CD8-positive, alpha-beta memory T cell (primary cell): ENCODE data around the gene FAM114A1. TPM values are rescaled to one million over a fixed set of nuclear protein-coding genes. Genes with fewer than 3 reads are reported as not detected.

Source experiments
- CTCF ChIA-PET: fragments of 350-600 bp; sonication (Branson Sonifier 250); formaldehyde crosslinking; loops from one replicate; lab custom pipeline; 2021; ENCODE audit warnings: antibody characterized with exemption; lab: Charles Lee
- POLR2A ChIA-PET: fragments of 350-600 bp; sonication (Branson Sonifier 250); formaldehyde crosslinking; loops from one replicate; lab custom pipeline; 2021; ENCODE audit warnings: antibody characterized with exemption; lab: Charles Lee
- DNase-seq, 5 donors: peaks; one replicate each; pipeline versions ENCODE4 v3.0.0 to v3.0.0-alpha.2; 2020 to 2022; ENCODE audit warnings: mixed read lengths in 1 of 5
- H3K27ac ChIP-seq: one replicate; pipeline ENCODE4 v1.7.0; 2013; ENCODE audit warnings: low read depth, mild to moderate bottlenecking, low read length, moderate library complexity
- H3K27me3 ChIP-seq: 2 replicates; pipeline ENCODE4 v1.7.0; 2013; ENCODE audit warnings: low read length, mild to moderate bottlenecking; ENCODE audit not compliant: insufficient read depth, poor library complexity, severe bottlenecking
- H3K36me3 ChIP-seq: 2 replicates; pipeline ENCODE4 v1.7.0; 2013; ENCODE audit warnings: mild to moderate bottlenecking, low read length, moderate library complexity; ENCODE audit not compliant: insufficient read depth
- H3K4me1 ChIP-seq: 2 replicates; pipeline ENCODE4 v1.7.0; 2013; ENCODE audit warnings: mild to moderate bottlenecking, low read length, moderate library complexity; ENCODE audit not compliant: insufficient read depth
- H3K4me3 ChIP-seq: 2 replicates; pipeline ENCODE4 v1.7.0; 2013; ENCODE audit warnings: mild to moderate bottlenecking, low read length
- H3K9me3 ChIP-seq: 2 replicates; pipeline ENCODE4 v1.7.0; 2013; ENCODE audit warnings: mild to moderate bottlenecking, low read length
- H3K27ac Mint-ChIP-seq, 8 donors: one replicate each; pipeline ENCODE4 v1.8.0; 2020 to 2021; ENCODE audit warnings: mixed read lengths in 8 of 8, mild to moderate bottlenecking in 6 of 8, inconsistent platforms in 3 of 8, moderate library complexity in 3 of 8
- H3K27me3 Mint-ChIP-seq, 2 donors: one replicate each; pipeline ENCODE4 v1.8.0; 2020 to 2021; ENCODE audit warnings: mixed read lengths in 2 of 2, mild to moderate bottlenecking in 1 of 2, moderate library complexity in 1 of 2
- H3K36me3 Mint-ChIP-seq, 3 donors: one replicate each; pipeline ENCODE4 v1.8.0; 2020 to 2021; ENCODE audit warnings: mixed read lengths in 3 of 3, inconsistent platforms in 1 of 3, mild to moderate bottlenecking in 1 of 3
- H3K4me1 Mint-ChIP-seq, 3 donors: one replicate each; pipeline ENCODE4 v1.8.0; 2020 to 2021; ENCODE audit warnings: mixed read lengths in 3 of 3, inconsistent platforms in 1 of 3, mild to moderate bottlenecking in 1 of 3
- H3K4me3 Mint-ChIP-seq, 7 donors: one replicate each; pipeline ENCODE4 v1.8.0; 2020 to 2021; ENCODE audit warnings: mixed read lengths in 7 of 7, mild to moderate bottlenecking in 6 of 7, moderate library complexity in 4 of 7, inconsistent platforms in 2 of 7
- H3K9me3 Mint-ChIP-seq, 5 donors: one replicate each; pipeline ENCODE4 v1.8.0; 2020 to 2022; ENCODE audit warnings: mixed read lengths in 5 of 5, mild to moderate bottlenecking in 3 of 5, moderate library complexity in 2 of 5, inconsistent platforms in 1 of 5
- polyA plus RNA-seq: library from polyadenylated mRNA; unstranded; fragments of 300-500 nt; fragmentation: Illumina TruSeq; gene quantifications from one replicate; pipeline ENCODE4 v1.2.3, GENCODE V29; 2021
- total RNA-seq, 2 experiments: library from RNA; stranded (reverse); gene quantifications; one replicate each; pipeline ENCODE4 v1.2.3, GENCODE V29; 2021

FAM114A1 gene
- total and polyA plus RNA-seq, 3 experiments from 2014 or later: 0.31 TPM; not detected in 2

GRCh38 chr4:38919494-38919893 lies 51.9 kb downstream of the FAM114A1 start:
- DNase-seq: no peak
- Histone ChIP-seq H3K4me3 (no peak overlapping the region), H3K36me3 (no peaks in the 10 kb centered on the region), H3K27ac (no peak overlapping the region), H3K9me3 (no peaks in the 10 kb centered on the region), H3K4me1 (no peaks in the 10 kb centered on the region), H3K27me3 (no peaks in the 10 kb centered on the region)
- POLR2A ChIA-PET: no interaction called here
- H3K27ac Mint-ChIP-seq: no peak overlapping the region
- peaks cover 10 to 16% (median 12%) of the 10 kb centered on the region in 3 donors for H3K4me1 Mint-ChIP-seq
- CTCF ChIA-PET: no interaction called here
- no peaks in the 10 kb centered on the region for H3K9me3 Mint-ChIP-seq
- H3K27me3 Mint-ChIP-seq: peaks cover 0 to 3% of the 10 kb centered on the region in 2 donors
- H3K36me3 Mint-ChIP-seq: no peaks in the 10 kb centered on the region
- H3K4me3 Mint-ChIP-seq: no peak overlapping the region

- no peak for DNase-seq
- H3K27ac ChIP-seq: no peak overlapping the region
- Mint-ChIP-seq H3K36me3 (no peaks in the 10 kb centered on the region), H3K9me3 (no peaks in the 10 kb centered on the region), H3K27ac (no peak overlapping the region), H3K4me1 (peaks cover 4 to 9% (median 5%) of the 10 kb centered on the region in 3 donors), H3K4me3 (no peak overlapping the region), H3K27me3 (peaks cover 0 to 3% of the 10 kb centered on the region in 2 donors)
- no peak overlapping the region for H3K4me3 ChIP-seq
- no peaks in the 10 kb centered on the region for H3K27me3 ChIP-seq
- H3K9me3 ChIP-seq: no peaks in the 10 kb centered on the region
- ChIA-PET CTCF (no interaction called here), POLR2A (no interaction called here)
- H3K36me3 ChIP-seq: no peaks in the 10 kb centered on the region
- H3K4me1 ChIP-seq: no peaks in the 10 kb centered on the region
Measured at GRCh38 chr4:38920186-38920585, 52.6 kb downstream of the FAM114A1 start.

- Histone ChIP-seq H3K9me3 (no peaks in the 10 kb centered on the region), H3K36me3 (no peaks in the 10 kb centered on the region), H3K27me3 (no peaks in the 10 kb centered on the region), H3K4me1 (no peaks in the 10 kb centered on the region), H3K27ac (no peak overlapping the region), H3K4me3 (no peak overlapping the region)
- Mint-ChIP-seq H3K27me3 (peaks cover 0 to 3% of the 10 kb centered on the region in 2 donors), H3K9me3 (no peaks in the 10 kb centered on the region), H3K27ac (no peak overlapping the region), H3K4me1 (peaks cover under 1 to 6% (median 2%) of the 10 kb centered on the region in 3 donors), H3K36me3 (no peaks in the 10 kb centered on the region), H3K4me3 (no peak overlapping the region)
- ChIA-PET POLR2A (no interaction called here), CTCF (no interaction called here)
- DNase-seq: no peak
Measured at GRCh38 chr4:38920677-38921076, 53.1 kb downstream of the FAM114A1 start.

- Mint-ChIP-seq H3K36me3 (no peaks in the 10 kb centered on the region), H3K4me1 (peaks cover 0 to 6% (median 2%) of the 10 kb centered on the region in 3 donors), H3K9me3 (no peaks in the 10 kb centered on the region), H3K27me3 (peaks cover 0 to 3% of the 10 kb centered on the region in 2 donors), H3K4me3 (no peak overlapping the region), H3K27ac (no peak overlapping the region)
- H3K4me3 ChIP-seq: no peak overlapping the region
- H3K27ac ChIP-seq: no peak overlapping the region
- no peaks in the 10 kb centered on the region for H3K27me3 ChIP-seq
- no peak for DNase-seq
- ChIA-PET CTCF (no interaction called here), POLR2A (no interaction called here)
- no peaks in the 10 kb centered on the region for H3K4me1 ChIP-seq
- H3K9me3 ChIP-seq: no peaks in the 10 kb centered on the region
- H3K36me3 ChIP-seq: no peaks in the 10 kb centered on the region
Measured at GRCh38 chr4:38921151-38921550, 53.5 kb downstream of the FAM114A1 start.

GRCh38 chr4:38923746-38924145 lies 56.1 kb downstream of the FAM114A1 start:
- Histone ChIP-seq H3K4me1 (no peaks in the 10 kb centered on the region), H3K27ac (no peak overlapping the region), H3K36me3 (no peaks in the 10 kb centered on the region), H3K9me3 (no peaks in the 10 kb centered on the region), H3K4me3 (no peak overlapping the region), H3K27me3 (no peaks in the 10 kb centered on the region)
- Mint-ChIP-seq H3K9me3 (no peaks in the 10 kb centered on the region), H3K27me3 (peaks cover 0 to 7% of the 10 kb centered on the region in 2 donors), H3K4me3 (no peak overlapping the region), H3K36me3 (no peaks in the 10 kb centered on the region), H3K27ac (peak overlapping the region in 1 of 8 donors; percentile 57), H3K4me1 (peaks cover 0 to 6% (median 2%) of the 10 kb centered on the region in 3 donors)
- no peak for DNase-seq
- ChIA-PET POLR2A (no interaction called here), CTCF (no interaction called here)

- Histone ChIP-seq H3K36me3 (no peaks in the 10 kb centered on the region), H3K27ac (no peak overlapping the region), H3K4me1 (no peaks in the 10 kb centered on the region), H3K27me3 (no peaks in the 10 kb centered on the region), H3K9me3 (no peaks in the 10 kb centered on the region), H3K4me3 (no peak overlapping the region)
- H3K27me3 Mint-ChIP-seq: peaks cover 0 to 7% of the 10 kb centered on the region in 2 donors
- no peaks in the 10 kb centered on the region for H3K36me3 Mint-ChIP-seq
- H3K4me1 Mint-ChIP-seq: peaks cover 0 to 6% (median 2%) of the 10 kb centered on the region in 3 donors
- no peak overlapping the region for H3K27ac Mint-ChIP-seq
- H3K4me3 Mint-ChIP-seq: no peak overlapping the region
- no peaks in the 10 kb centered on the region for H3K9me3 Mint-ChIP-seq
- no peak for DNase-seq
- CTCF ChIA-PET: no interaction called here
- POLR2A ChIA-PET: no interaction called here
Measured at GRCh38 chr4:38924353-38924752, 56.7 kb downstream of the FAM114A1 start.

- DNase-seq: no peak
- Mint-ChIP-seq H3K4me1 (peaks cover 0 to 3% (median 0%) of the 10 kb centered on the region in 3 donors), H3K27me3 (peaks cover 0 to 9% of the 10 kb centered on the region in 2 donors), H3K4me3 (no peak overlapping the region), H3K9me3 (no peaks in the 10 kb centered on the region), H3K27ac (no peak overlapping the region), H3K36me3 (no peaks in the 10 kb centered on the region)
- Histone ChIP-seq H3K4me3 (no peak overlapping the region), H3K27ac (no peak overlapping the region), H3K27me3 (no peaks in the 10 kb centered on the region), H3K36me3 (no peaks in the 10 kb centered on the region), H3K4me1 (no peaks in the 10 kb centered on the region), H3K9me3 (no peaks in the 10 kb centered on the region)
- POLR2A ChIA-PET: no interaction called here
- CTCF ChIA-PET: interaction anchor here (1.4 kb wide), 1 partner anchor 23 kb away, joined by 3 read pairs; no protein-coding TSS in a partner anchor
Measured at GRCh38 chr4:38925492-38926413, 58.1 kb downstream of the FAM114A1 start.

GRCh38 chr4:38926896-38927295 lies 59.3 kb downstream of the FAM114A1 start:
- peaks cover 0 to 10% of the 10 kb centered on the region in 2 donors for H3K27me3 Mint-ChIP-seq
- H3K4me3 Mint-ChIP-seq: no peak overlapping the region
- no peak overlapping the region for H3K27ac Mint-ChIP-seq
- no peaks in the 10 kb centered on the region for H3K9me3 Mint-ChIP-seq
- no peaks in the 10 kb centered on the region for H3K4me1 Mint-ChIP-seq
- Histone ChIP-seq H3K4me3 (no peak overlapping the region), H3K27me3 (no peaks in the 10 kb centered on the region), H3K4me1 (no peaks in the 10 kb centered on the region), H3K9me3 (no peaks in the 10 kb centered on the region), H3K27ac (no peak overlapping the region), H3K36me3 (no peaks in the 10 kb centered on the region)
- POLR2A ChIA-PET: no interaction called here
- no peak for DNase-seq
- H3K36me3 Mint-ChIP-seq: no peaks in the 10 kb centered on the region
- CTCF ChIA-PET: interaction anchor here (1.2 to 1.4 kb wide), 2 partner anchors 24 to 208 kb away, joined by 3 read pairs; no protein-coding TSS in a partner anchor
